Neural progenitor cell (in vitro differentiated cells): ENCODE measurements around the gene SOX5. TPM values are rescaled to one million over a fixed set of nuclear protein-coding genes. Genes with fewer than 3 reads are reported as not detected.

ENCODE experiments used
- DNase-seq: peaks from one replicate; pipeline ENCODE4 v3.0.0-alpha.2; 2016; ENCODE audit warnings: low spot score
- H2AFZ ChIP-seq: fragments of 200-600 bp; sonication (generic); replicated peaks from 2 replicates; pipeline ENCODE4 v1.6.1; 2016; ENCODE audit warnings: antibody characterized with exemption
- H3F3A ChIP-seq: fragments of 200-600 bp; sonication (generic); 2 replicates; pipeline ENCODE4 v1.6.1; 2016; ENCODE audit warnings: antibody characterized with exemption, low read depth
- H3K27ac ChIP-seq: fragments of 200-600 bp; sonication (generic); 2 replicates; pipeline ENCODE4 v1.5.1; 2016; ENCODE audit warnings: mild to moderate bottlenecking
- H3K27me3 ChIP-seq: fragments of 200-600 bp; sonication (generic); 2 replicates; pipeline ENCODE4 v1.6.1; 2016; ENCODE audit warnings: mild to moderate bottlenecking, moderate library complexity
- H3K36me3 ChIP-seq: fragments of 200-600 bp; sonication (generic); 2 replicates; pipeline ENCODE4 v1.5.1; 2016
- H3K4me1 ChIP-seq: fragments of 200-600 bp; sonication (generic); 2 replicates; pipeline ENCODE4 v1.6.1; 2016; ENCODE audit warnings: mixed run types
- H3K4me2 ChIP-seq: fragments of 200-600 bp; sonication (generic); 2 replicates; pipeline ENCODE4 v1.6.1; 2016
- H3K4me3 ChIP-seq: fragments of 200-600 bp; sonication (generic); 2 replicates; pipeline ENCODE4 v1.5.1; 2016
- H3K79me2 ChIP-seq: fragments of 200-600 bp; sonication (generic); 2 replicates; pipeline ENCODE4 v1.6.1; 2016; ENCODE audit warnings: low read depth
- H3K9ac ChIP-seq: fragments of 200-600 bp; sonication (generic); 2 replicates; pipeline ENCODE4 v1.6.1; 2016
- H3K9me3 ChIP-seq: fragments of 200-600 bp; sonication (generic); 2 replicates; pipeline ENCODE4 v1.5.1; 2016; ENCODE audit warnings: low read depth
- H4K20me1 ChIP-seq: fragments of 200-600 bp; sonication (generic); 2 replicates; pipeline ENCODE4 v1.6.1; 2016; ENCODE audit warnings: low read depth
- H3K27ac Mint-ChIP-seq: 3 replicates; pipeline ENCODE4 v1.8.0; 2021; ENCODE audit warnings: mixed read lengths
- H3K27me3 Mint-ChIP-seq: 2 replicates; pipeline ENCODE4 v1.8.0; 2022; ENCODE audit warnings: low read depth, mild to moderate bottlenecking, inconsistent platforms, moderate library complexity, mixed read lengths; ENCODE audit not compliant: insufficient read depth
- H3K36me3 Mint-ChIP-seq: 3 replicates; pipeline ENCODE4 v1.8.0; 2021; ENCODE audit warnings: mixed read lengths
- H3K4me1 Mint-ChIP-seq: 3 replicates; pipeline ENCODE4 v1.8.0; 2021; ENCODE audit warnings: mixed read lengths
- H3K4me3 Mint-ChIP-seq: 3 replicates; pipeline ENCODE4 v1.8.0; 2021; ENCODE audit warnings: mild to moderate bottlenecking, moderate library complexity, mixed read lengths
- H3K9me3 Mint-ChIP-seq: 3 replicates; pipeline ENCODE4 v1.8.0; 2020; ENCODE audit warnings: mixed read lengths
- EZH2 ChIP-seq: fragments of 200-600 bp; sonication (generic); IDR thresholded peaks from 2 replicates; pipeline ENCODE4 v1.6.1; 2017; ENCODE audit warnings: antibody characterized with exemption, mild to moderate bottlenecking, moderate library complexity
- EZH2phosphoT487 ChIP-seq: fragments of 200-600 bp; sonication (generic); IDR thresholded peaks from 2 replicates; pipeline ENCODE4 v1.6.1; 2017; ENCODE audit warnings: antibody characterized with exemption
- total RNA-seq: library from RNA; depleted of rRNA; stranded (reverse); fragments of >200 nt; gene quantifications from 2 replicates; pipeline ENCODE4 v1.2.3, GENCODE V29; 2015; ENCODE audit warnings: low replicate concordance
- TF ChIP-seq, protein P1 (sequence below): fragments of 200-600 bp; sonication (generic); IDR thresholded peaks from 2 replicates; pipeline ENCODE4 v1.5.1; 2017; ENCODE audit warnings: antibody characterized with exemption, mild to moderate bottlenecking

Gene SOX5
- total RNA-seq, 1 donor from 2014 or later = 79.5 TPM

DNA sequence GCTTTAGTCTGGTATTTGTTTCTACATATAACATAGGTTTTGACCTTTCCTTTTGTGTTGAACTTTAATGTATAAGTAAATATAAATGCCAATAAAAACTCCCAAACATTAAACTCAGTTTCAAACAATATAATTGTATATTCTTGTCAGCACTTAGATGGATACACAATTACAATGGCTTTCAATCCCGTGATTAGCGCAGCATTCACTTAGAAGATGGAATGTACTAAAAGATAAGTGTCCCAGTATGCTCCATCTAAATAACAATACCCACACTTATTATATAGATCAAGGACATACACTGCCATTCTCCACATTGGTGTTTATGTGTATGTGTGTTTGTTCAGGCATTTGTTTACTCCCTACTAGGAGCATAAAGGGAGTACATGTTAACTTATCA is 193.1 kb downstream of the SOX5 start:
- Mint-ChIP-seq H3K4me3 (no peak overlapping the region), H3K9me3 (no peaks in the 10 kb centered on the region), H3K27me3 (no peaks in the 10 kb centered on the region), H3K4me1 (peaks cover 82% of the 10 kb centered on the region), H3K36me3 (peaks cover 9% of the 10 kb centered on the region), H3K27ac (peak overlapping the region; percentile 97)
- TF ChIP-seq EZH2 (no peak), EZH2phosphoT487 (no peak)
- TF ChIP-seq, protein P1, sequence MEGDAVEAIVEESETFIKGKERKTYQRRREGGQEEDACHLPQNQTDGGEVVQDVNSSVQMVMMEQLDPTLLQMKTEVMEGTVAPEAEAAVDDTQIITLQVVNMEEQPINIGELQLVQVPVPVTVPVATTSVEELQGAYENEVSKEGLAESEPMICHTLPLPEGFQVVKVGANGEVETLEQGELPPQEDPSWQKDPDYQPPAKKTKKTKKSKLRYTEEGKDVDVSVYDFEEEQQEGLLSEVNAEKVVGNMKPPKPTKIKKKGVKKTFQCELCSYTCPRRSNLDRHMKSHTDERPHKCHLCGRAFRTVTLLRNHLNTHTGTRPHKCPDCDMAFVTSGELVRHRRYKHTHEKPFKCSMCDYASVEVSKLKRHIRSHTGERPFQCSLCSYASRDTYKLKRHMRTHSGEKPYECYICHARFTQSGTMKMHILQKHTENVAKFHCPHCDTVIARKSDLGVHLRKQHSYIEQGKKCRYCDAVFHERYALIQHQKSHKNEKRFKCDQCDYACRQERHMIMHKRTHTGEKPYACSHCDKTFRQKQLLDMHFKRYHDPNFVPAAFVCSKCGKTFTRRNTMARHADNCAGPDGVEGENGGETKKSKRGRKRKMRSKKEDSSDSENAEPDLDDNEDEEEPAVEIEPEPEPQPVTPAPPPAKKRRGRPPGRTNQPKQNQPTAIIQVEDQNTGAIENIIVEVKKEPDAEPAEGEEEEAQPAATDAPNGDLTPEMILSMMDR = no peak
- DNase-seq = peak; percentile 33
- Histone ChIP-seq H3K4me2 (peak overlapping the region; percentile 76), H3F3A (peaks cover 96% of the 10 kb centered on the region), H2AFZ (no peak overlapping the region), H3K9me3 (no peaks in the 10 kb centered on the region), H3K4me3 (no peak overlapping the region), H3K27me3 (no peaks in the 10 kb centered on the region), H3K36me3 (no peaks in the 10 kb centered on the region), H3K79me2 (peaks cover 55% of the 10 kb centered on the region), H3K9ac (no peak overlapping the region), H3K4me1 (peaks cover 99% of the 10 kb centered on the region), H4K20me1 (no peaks in the 10 kb centered on the region), H3K27ac (peak overlapping the region; percentile 98)

DNA sequence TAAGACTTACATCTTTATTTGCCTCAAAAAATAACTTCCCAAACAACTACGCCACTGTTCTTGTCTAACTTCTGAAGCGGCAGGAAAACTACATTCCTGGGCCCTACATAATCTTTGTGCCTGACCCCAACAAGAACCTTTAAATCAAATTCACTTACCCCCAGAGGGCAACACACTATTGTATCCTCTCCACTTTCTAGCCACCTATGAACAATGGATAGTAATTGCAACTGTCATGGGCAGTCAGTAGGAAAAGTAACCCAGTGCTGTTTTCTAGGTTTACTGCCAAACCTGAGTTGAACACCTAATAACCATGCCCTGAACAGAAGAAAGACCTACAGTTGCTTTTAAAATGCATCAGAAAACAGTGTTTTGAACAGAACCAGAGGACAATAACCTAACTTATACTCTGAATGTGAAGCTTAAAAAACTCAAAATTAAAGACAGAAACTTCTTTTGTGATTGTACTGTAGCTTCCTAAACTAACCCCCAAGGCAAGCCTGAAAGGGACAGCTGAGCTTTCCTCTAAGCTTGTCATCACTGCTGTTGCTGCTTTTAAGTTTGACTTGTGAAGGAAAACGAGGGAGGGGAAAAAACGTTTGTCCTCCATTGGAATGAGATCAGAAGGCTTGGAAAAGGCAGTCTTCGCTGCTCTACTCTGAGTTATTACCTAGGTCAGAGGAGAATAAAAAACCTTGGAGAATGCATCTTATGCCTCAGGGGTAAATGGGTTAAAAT is 195.7 kb downstream of the SOX5 start:
- H3K9ac ChIP-seq = no peak overlapping the region
- peak overlapping the region; percentile 98 for H3K27ac ChIP-seq
- H2AFZ ChIP-seq = no peak overlapping the region
- Mint-ChIP-seq H3K4me3 (peak overlapping the region; percentile 0), H3K9me3 (no peaks in the 10 kb centered on the region), H3K36me3 (peaks cover 9% of the 10 kb centered on the region), H3K27me3 (no peaks in the 10 kb centered on the region), H3K4me1 (peaks cover 68% of the 10 kb centered on the region), H3K27ac (peak overlapping the region; percentile 87)
- peak overlapping the region; percentile 31 for H3K4me3 ChIP-seq
- H3K4me1 ChIP-seq = peaks cover 81% of the 10 kb centered on the region
- peaks cover 15% of the 10 kb centered on the region for H3K36me3 ChIP-seq
- H3K4me2 ChIP-seq = peak overlapping the region; percentile 76
- no peaks in the 10 kb centered on the region for H4K20me1 ChIP-seq
- H3K9me3 ChIP-seq = no peaks in the 10 kb centered on the region
- peaks cover 75% of the 10 kb centered on the region for H3F3A ChIP-seq
- peak; percentile 70 for DNase-seq
- H3K27me3 ChIP-seq = no peaks in the 10 kb centered on the region
- TF ChIP-seq EZH2phosphoT487 = no peak
- TF ChIP-seq, protein P1 = no peak
- no peak for TF ChIP-seq EZH2
- peaks cover 58% of the 10 kb centered on the region for H3K79me2 ChIP-seq

DNA sequence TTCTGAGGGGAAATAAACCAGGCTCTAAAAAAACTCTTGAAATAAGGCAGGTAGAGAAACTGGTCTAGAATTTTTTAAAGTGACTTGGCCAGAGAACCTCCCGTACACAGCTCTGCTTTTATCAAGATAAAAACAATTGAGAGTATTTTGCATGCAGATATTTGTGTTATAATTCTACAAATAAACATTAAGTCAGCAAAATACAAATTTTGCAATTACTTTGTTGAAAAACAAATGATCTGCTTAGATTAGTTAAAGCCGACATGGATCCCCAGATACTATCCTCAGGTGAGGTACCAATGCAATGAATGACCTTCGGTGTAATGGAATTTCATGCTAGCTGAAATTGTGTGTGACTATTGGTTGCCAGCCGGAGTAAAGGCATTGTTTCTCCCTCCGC is 197.2 kb downstream of the SOX5 start:
- Mint-ChIP-seq H3K4me1 (peaks cover 54% of the 10 kb centered on the region), H3K9me3 (peaks cover 2% of the 10 kb centered on the region), H3K27ac (no peak overlapping the region), H3K4me3 (no peak overlapping the region), H3K27me3 (no peaks in the 10 kb centered on the region), H3K36me3 (peaks cover 17% of the 10 kb centered on the region)
- Histone ChIP-seq H3K4me3 (no peak overlapping the region), H3K4me2 (peak overlapping the region; percentile 76), H3K9ac (no peak overlapping the region), H3K9me3 (no peaks in the 10 kb centered on the region), H3K4me1 (peaks cover 66% of the 10 kb centered on the region), H3F3A (peaks cover 60% of the 10 kb centered on the region), H2AFZ (no peak overlapping the region), H3K27me3 (no peaks in the 10 kb centered on the region), H3K27ac (peak overlapping the region; percentile 78), H4K20me1 (no peaks in the 10 kb centered on the region), H3K36me3 (peaks cover 22% of the 10 kb centered on the region), H3K79me2 (peaks cover 63% of the 10 kb centered on the region)
- DNase-seq = no peak
- TF ChIP-seq EZH2phosphoT487 = no peak
- no peak for TF ChIP-seq EZH2
- TF ChIP-seq, protein P1 = no peak
